ENCODE results near the gene WDR31.

The WDR31 gene

DNA sequence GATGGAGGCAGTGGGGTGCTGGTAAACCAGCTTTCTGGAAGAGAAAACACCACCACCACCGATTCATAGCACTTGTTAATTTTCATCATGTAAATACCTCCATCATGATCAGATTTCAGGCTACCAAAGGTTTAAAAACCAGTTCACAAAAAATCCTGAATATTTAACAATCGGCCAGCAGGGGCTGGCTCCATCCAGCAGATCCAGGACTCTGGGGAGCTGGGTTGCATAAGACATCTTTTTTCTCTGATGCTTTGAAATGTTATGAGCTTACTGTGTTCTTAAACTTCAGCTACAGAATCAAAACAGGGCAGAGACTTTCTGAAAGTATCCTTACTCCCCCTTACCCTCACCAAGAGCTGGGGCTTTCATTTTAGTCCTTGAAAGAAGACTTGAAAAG is 22.3 kb downstream of the WDR31 start:
- TF ChIP-seq EGR1 (IDR thresholded peaks at IDR 0.05) (no peak), FOXM1 (IDR thresholded peaks at IDR 0.05; ENCODE audit: borderline replicate concordance, low read depth) (no peak), CEBPB (IDR thresholded peaks at IDR 0.05) (no peak), TEAD4 (IDR thresholded peaks at IDR 0.05) (no peak), TAF1 (IDR thresholded peaks at IDR 0.05; ENCODE audit: low read depth) (no peak)
- TF ChIP-seq, protein P1, sequence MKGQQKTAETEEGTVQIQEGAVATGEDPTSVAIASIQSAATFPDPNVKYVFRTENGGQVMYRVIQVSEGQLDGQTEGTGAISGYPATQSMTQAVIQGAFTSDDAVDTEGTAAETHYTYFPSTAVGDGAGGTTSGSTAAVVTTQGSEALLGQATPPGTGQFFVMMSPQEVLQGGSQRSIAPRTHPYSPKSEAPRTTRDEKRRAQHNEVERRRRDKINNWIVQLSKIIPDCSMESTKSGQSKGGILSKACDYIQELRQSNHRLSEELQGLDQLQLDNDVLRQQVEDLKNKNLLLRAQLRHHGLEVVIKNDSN (IDR thresholded peaks at IDR 0.05), result no peak

DNA sequence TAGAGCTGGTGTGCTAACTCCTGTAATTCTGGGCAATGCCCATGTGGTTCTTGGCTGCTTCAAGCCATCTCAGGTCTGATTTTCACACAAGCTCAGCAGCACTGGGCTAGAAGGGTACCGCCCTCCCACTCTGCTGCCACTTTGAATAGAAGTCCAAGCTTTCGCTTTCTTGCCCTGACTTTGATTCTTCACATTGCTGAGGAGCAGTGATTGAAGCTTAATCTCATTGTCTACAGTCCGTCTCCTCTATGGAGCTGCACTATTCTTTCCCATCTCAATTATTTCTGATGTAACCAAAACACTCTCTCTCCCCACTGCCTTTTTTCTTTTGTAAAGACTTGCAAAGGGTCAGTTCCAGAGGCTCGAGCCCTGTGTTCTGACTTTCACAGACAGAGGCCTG is 24.0 kb downstream of the WDR31 start:
- TF ChIP-seq CEBPB (IDR thresholded peaks at IDR 0.05) (no peak), TCF12 (IDR thresholded peaks at IDR 0.05; ENCODE audit: low read depth) (no peak), TEAD4 (IDR thresholded peaks at IDR 0.05) (no peak), EGR1 (IDR thresholded peaks at IDR 0.05) (no peak), NFIC (IDR thresholded peaks at IDR 0.05) (no peak), YY1 (IDR thresholded peaks at IDR 0.05; ENCODE audit: low read depth) (no peak), TAF1 (IDR thresholded peaks at IDR 0.05; ENCODE audit: low read depth) (no peak), FOXM1 (IDR thresholded peaks at IDR 0.05; ENCODE audit: borderline replicate concordance, low read depth) (no peak), CREB1 (IDR thresholded peaks at IDR 0.05; ENCODE audit: low read depth) (no peak), RAD21 (IDR thresholded peaks at IDR 0.05; ENCODE audit: low read depth) (no peak), ZBTB7A (IDR thresholded peaks at IDR 0.05; ENCODE audit: low read depth) (no peak), EP300 (IDR thresholded peaks at IDR 0.05; ENCODE audit: borderline replicate concordance) (no peak)
- TF ChIP-seq, protein P2, sequence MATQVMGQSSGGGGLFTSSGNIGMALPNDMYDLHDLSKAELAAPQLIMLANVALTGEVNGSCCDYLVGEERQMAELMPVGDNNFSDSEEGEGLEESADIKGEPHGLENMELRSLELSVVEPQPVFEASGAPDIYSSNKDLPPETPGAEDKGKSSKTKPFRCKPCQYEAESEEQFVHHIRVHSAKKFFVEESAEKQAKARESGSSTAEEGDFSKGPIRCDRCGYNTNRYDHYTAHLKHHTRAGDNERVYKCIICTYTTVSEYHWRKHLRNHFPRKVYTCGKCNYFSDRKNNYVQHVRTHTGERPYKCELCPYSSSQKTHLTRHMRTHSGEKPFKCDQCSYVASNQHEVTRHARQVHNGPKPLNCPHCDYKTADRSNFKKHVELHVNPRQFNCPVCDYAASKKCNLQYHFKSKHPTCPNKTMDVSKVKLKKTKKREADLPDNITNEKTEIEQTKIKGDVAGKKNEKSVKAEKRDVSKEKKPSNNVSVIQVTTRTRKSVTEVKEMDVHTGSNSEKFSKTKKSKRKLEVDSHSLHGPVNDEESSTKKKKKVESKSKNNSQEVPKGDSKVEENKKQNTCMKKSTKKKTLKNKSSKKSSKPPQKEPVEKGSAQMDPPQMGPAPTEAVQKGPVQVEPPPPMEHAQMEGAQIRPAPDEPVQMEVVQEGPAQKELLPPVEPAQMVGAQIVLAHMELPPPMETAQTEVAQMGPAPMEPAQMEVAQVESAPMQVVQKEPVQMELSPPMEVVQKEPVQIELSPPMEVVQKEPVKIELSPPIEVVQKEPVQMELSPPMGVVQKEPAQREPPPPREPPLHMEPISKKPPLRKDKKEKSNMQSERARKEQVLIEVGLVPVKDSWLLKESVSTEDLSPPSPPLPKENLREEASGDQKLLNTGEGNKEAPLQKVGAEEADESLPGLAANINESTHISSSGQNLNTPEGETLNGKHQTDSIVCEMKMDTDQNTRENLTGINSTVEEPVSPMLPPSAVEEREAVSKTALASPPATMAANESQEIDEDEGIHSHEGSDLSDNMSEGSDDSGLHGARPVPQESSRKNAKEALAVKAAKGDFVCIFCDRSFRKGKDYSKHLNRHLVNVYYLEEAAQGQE (IDR thresholded peaks at IDR 0.05; ENCODE audit: low read depth), result no peak
- TF ChIP-seq, protein P1 (IDR thresholded peaks at IDR 0.05), result no peak
- TF ChIP-seq, protein P3, sequence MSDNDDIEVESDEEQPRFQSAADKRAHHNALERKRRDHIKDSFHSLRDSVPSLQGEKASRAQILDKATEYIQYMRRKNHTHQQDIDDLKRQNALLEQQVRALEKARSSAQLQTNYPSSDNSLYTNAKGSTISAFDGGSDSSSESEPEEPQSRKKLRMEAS (IDR thresholded peaks at IDR 0.05), result no peak

DNA sequence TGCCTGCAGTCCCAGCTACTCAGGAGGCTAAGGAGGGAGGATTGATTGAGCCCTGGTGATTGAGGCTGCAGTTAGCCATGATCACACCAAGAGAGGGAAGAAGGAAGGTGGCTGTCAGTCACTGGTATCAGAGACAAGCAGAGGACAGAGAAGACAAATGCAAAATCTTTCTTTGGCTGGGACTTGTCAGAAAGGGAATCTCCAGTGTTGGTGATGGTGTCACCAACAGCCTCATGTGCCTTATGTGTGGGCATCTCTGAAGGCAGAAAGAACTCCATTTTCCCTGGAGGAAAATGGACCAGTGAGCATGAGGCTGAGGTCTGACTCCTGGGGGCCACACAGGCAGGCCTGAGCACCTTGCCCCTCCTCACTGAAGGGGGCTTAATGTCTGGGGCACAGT is 24.8 kb downstream of the WDR31 start:
- no peak for TF ChIP-seq CEBPB (IDR thresholded peaks at IDR 0.05)
- TF ChIP-seq TEAD4 (IDR thresholded peaks at IDR 0.05), result no peak
- no peak for TF ChIP-seq RAD21 (IDR thresholded peaks at IDR 0.05; ENCODE audit: low read depth)
- no peak for TF ChIP-seq ZBTB7A (IDR thresholded peaks at IDR 0.05; ENCODE audit: low read depth)
- TF ChIP-seq CREB1 (IDR thresholded peaks at IDR 0.05; ENCODE audit: low read depth), result no peak
- no peak for TF ChIP-seq YY1 (IDR thresholded peaks at IDR 0.05; ENCODE audit: low read depth)
- TF ChIP-seq, protein P2 (IDR thresholded peaks at IDR 0.05; ENCODE audit: low read depth), result no peak
- no peak for TF ChIP-seq TAF1 (IDR thresholded peaks at IDR 0.05; ENCODE audit: low read depth)
- TF ChIP-seq, protein P3 (IDR thresholded peaks at IDR 0.05), result no peak
- no peak for TF ChIP-seq EP300 (IDR thresholded peaks at IDR 0.05; ENCODE audit: borderline replicate concordance)
- TF ChIP-seq, protein P1 (IDR thresholded peaks at IDR 0.05), result no peak
- TF ChIP-seq EGR1 (IDR thresholded peaks at IDR 0.05), result no peak
- TF ChIP-seq TCF12 (IDR thresholded peaks at IDR 0.05; ENCODE audit: low read depth), result no peak
- TF ChIP-seq NFIC (IDR thresholded peaks at IDR 0.05), result no peak

DNA sequence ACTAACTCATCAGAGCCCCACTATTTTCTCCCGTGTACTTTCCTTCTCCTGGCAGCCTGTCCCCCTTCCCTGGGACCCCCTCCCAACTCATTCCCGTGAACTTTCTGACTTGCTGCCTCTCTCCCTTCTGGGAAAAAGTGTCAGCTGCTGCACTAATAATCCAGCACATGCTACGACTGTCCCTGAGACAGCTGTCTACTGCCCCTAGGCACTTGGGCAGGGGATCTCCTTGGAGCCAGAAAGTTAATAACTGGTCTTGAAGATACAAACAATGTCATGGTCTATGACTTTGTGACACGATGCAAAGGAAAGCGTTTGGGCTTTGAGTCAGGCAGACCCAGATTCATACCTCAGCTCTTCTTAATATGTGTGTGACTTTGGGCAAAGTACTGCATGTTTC is 26.8 kb downstream of the WDR31 start:
- TF ChIP-seq CEBPB (IDR thresholded peaks at IDR 0.05), result no peak
- TF ChIP-seq, protein P2 (IDR thresholded peaks at IDR 0.05; ENCODE audit: low read depth), result no peak
- TF ChIP-seq ZBTB7A (IDR thresholded peaks at IDR 0.05; ENCODE audit: low read depth), result no peak
- no peak for TF ChIP-seq RAD21 (IDR thresholded peaks at IDR 0.05; ENCODE audit: low read depth)
- no peak for TF ChIP-seq TEAD4 (IDR thresholded peaks at IDR 0.05)
- no peak for TF ChIP-seq TAF1 (IDR thresholded peaks at IDR 0.05; ENCODE audit: low read depth)
- TF ChIP-seq, protein P1 (IDR thresholded peaks at IDR 0.05), result no peak
- no peak for TF ChIP-seq TCF12 (IDR thresholded peaks at IDR 0.05; ENCODE audit: low read depth)
- no peak for TF ChIP-seq NFIC (IDR thresholded peaks at IDR 0.05)
- TF ChIP-seq FOXM1 (IDR thresholded peaks at IDR 0.05; ENCODE audit: borderline replicate concordance, low read depth), result no peak
